Fibroblast of skin of back (primary cell): ENCODE results near the gene OGFOD3.
A peak's percentile ranks its signal among the peaks of the same experiment; 100 is the strongest.
"Not testable (repeated sequence)": the region's sequence is repeated elsewhere in the genome, so short reads cannot be mapped to it uniquely, and the experiment has no call there.

Experiments
- DNase-seq: peaks from one replicate; pipeline ENCODE4 v3.0.0-alpha.2; 2013

OGFOD3 gene

GRCh38 chr17:82373072-82373452 is 45.3 kb downstream of the OGFOD3 start:
- not testable (repeated sequence) for DNase-seq

GRCh38 chr17:82372249-82373071 is 45.9 kb downstream of the OGFOD3 start:
- DNase-seq: no peak

GRCh38 chr17:82371333-82372248 is 46.8 kb downstream of the OGFOD3 start, which contains the start of gene UTS2R:
UTS2R (plus strand) TSS chr17:82371765; CDS start chr17:82374325, 2,560 bp downstream.
- no peak for DNase-seq

- DNase-seq: no peak
Observed at GRCh38 chr17:82370471-82371332, 47.7 kb downstream of the OGFOD3 start.

- DNase-seq: no peak
Observed at GRCh38 chr17:82369211-82369610, 49.2 kb downstream of the OGFOD3 start.

- no peak for DNase-seq
Observed at GRCh38 chr17:82367724-82368524, 50.5 kb downstream of the OGFOD3 start.

GRCh38 chr17:82366749-82367148 is 51.6 kb downstream of the OGFOD3 start:
- no peak for DNase-seq

GRCh38 chr17:82365606-82366295 is 52.6 kb downstream of the OGFOD3 start:
- no peak for DNase-seq

- DNase-seq: no peak
Observed at GRCh38 chr17:82361885-82362633, 56.3 kb downstream of the OGFOD3 start.

GRCh38 chr17:82359451-82360074 is 58.8 kb downstream of the OGFOD3 start:
- DNase-seq: not testable (repeated sequence)

GRCh38 chr17:82358465-82359350 is 59.7 kb downstream of the OGFOD3 start, which contains the start of gene TEX19:
TEX19 (plus strand) TSS chr17:82359247; CDS start chr17:82362151, 2,904 bp downstream.
- DNase-seq: peak; percentile 26

- no peak for DNase-seq
Observed at GRCh38 chr17:82357394-82357793, 61.0 kb downstream of the OGFOD3 start.

GRCh38 chr17:82356845-82357355 is 61.5 kb downstream of the OGFOD3 start:
- no peak for DNase-seq

- DNase-seq: no peak
Observed at GRCh38 chr17:82355770-82356427, 62.5 kb downstream of the OGFOD3 start.

- no peak for DNase-seq
Observed at GRCh38 chr17:82354804-82355308, 63.5 kb downstream of the OGFOD3 start.

GRCh38 chr17:82353484-82353883 is 64.9 kb downstream of the OGFOD3 start:
- no peak for DNase-seq
